Activated naive CD8-positive, alpha-beta T cell treated with anti-CD3 and anti-CD28 coated beads for 36 hours (primary cell): Measurements from ENCODE around the gene PPTC7. TPM values are rescaled to one million over a fixed set of nuclear protein-coding genes. Genes with fewer than 3 reads are reported as not detected.
"Not testable (repeated sequence)": the region's sequence is repeated elsewhere in the genome, so short reads cannot be mapped to it uniquely, and the experiment has no call there.

Experiments
- DNase-seq: peaks from one replicate; pipeline ENCODE4 v3.0.0; 2021
- H3K27ac Mint-ChIP-seq: one replicate; pipeline ENCODE4 v1.8.0; 2022; ENCODE audit warnings: mild to moderate bottlenecking, moderate library complexity, mixed read lengths
- H3K27me3 Mint-ChIP-seq: one replicate; pipeline ENCODE4 v1.8.0; 2022; ENCODE audit warnings: mild to moderate bottlenecking, mixed read lengths
- H3K36me3 Mint-ChIP-seq: one replicate; pipeline ENCODE4 v1.8.0; 2021; ENCODE audit warnings: mild to moderate bottlenecking, mixed read lengths
- H3K4me1 Mint-ChIP-seq: one replicate; pipeline ENCODE4 v1.8.0; 2021; ENCODE audit warnings: mixed read lengths
- H3K4me3 Mint-ChIP-seq: one replicate; pipeline ENCODE4 v1.8.0; 2022; ENCODE audit warnings: mild to moderate bottlenecking, moderate library complexity, mixed read lengths
- H3K9me3 Mint-ChIP-seq: one replicate; pipeline ENCODE4 v1.8.0; 2022; ENCODE audit warnings: mixed read lengths
- total RNA-seq, 2 experiments: library from RNA; stranded (reverse); gene quantifications; one replicate each; pipeline ENCODE4 v1.2.3, GENCODE V29; 2021

The PPTC7 gene
- total RNA-seq, 2 experiments from 2014 or later, result 46.2 to 48.3 TPM

- not testable (repeated sequence) for H3K4me3 Mint-ChIP-seq, H3K9me3 Mint-ChIP-seq, H3K27ac Mint-ChIP-seq, H3K27me3 Mint-ChIP-seq, DNase-seq
- peaks cover 62% of the 10 kb centered on the region for H3K4me1 Mint-ChIP-seq
- peaks cover 45% of the 10 kb centered on the region for H3K36me3 Mint-ChIP-seq
Observed at GRCh38 chr12:110558945-110559344, 24.2 kb downstream of the PPTC7 start.

- H3K4me1 Mint-ChIP-seq, result peaks cover 54% of the 10 kb centered on the region
- H3K27me3 Mint-ChIP-seq, result no peaks in the 10 kb centered on the region
- H3K27ac Mint-ChIP-seq, result no peak overlapping the region
Observed at GRCh38 chr12:110557300-110557699, 25.8 kb downstream of the PPTC7 start.

GRCh38 chr12:110556705-110557104 lies 26.4 kb downstream of the PPTC7 start:
- Mint-ChIP-seq H3K9me3 (peaks cover 9% of the 10 kb centered on the region), H3K36me3 (peaks cover 37% of the 10 kb centered on the region), H3K27me3 (no peaks in the 10 kb centered on the region), H3K4me3 (no peak overlapping the region), H3K4me1 (peaks cover 56% of the 10 kb centered on the region), H3K27ac (no peak overlapping the region)
- no peak for DNase-seq

More at GRCh38 chr12:110557300-110557699, 25.8 kb downstream of the PPTC7 start:
- peaks cover 9% of the 10 kb centered on the region for H3K9me3 Mint-ChIP-seq
- H3K36me3 Mint-ChIP-seq, result peaks cover 37% of the 10 kb centered on the region
- H3K4me3 Mint-ChIP-seq, result no peak overlapping the region
- DNase-seq, result no peak

GRCh38 chr12:110555577-110556406 lies 27.3 kb downstream of the PPTC7 start:
- Mint-ChIP-seq H3K27me3 (no peaks in the 10 kb centered on the region), H3K4me3 (no peak overlapping the region), H3K4me1 (peaks cover 49% of the 10 kb centered on the region), H3K9me3 (peaks cover 9% of the 10 kb centered on the region), H3K36me3 (peaks cover 33% of the 10 kb centered on the region), H3K27ac (no peak overlapping the region)
- no peak for DNase-seq

- Mint-ChIP-seq H3K9me3 (peaks cover 9% of the 10 kb centered on the region), H3K27ac (no peak overlapping the region), H3K4me1 (peaks cover 52% of the 10 kb centered on the region), H3K36me3 (peaks cover 31% of the 10 kb centered on the region), H3K4me3 (no peak overlapping the region), H3K27me3 (no peaks in the 10 kb centered on the region)
- no peak for DNase-seq
Observed at GRCh38 chr12:110554184-110554583, 28.9 kb downstream of the PPTC7 start.

- H3K4me1 Mint-ChIP-seq, result peaks cover 45% of the 10 kb centered on the region
- H3K27ac Mint-ChIP-seq, result no peak overlapping the region
- no peaks in the 10 kb centered on the region for H3K9me3 Mint-ChIP-seq
Observed at GRCh38 chr12:110550981-110551380, 32.1 kb downstream of the PPTC7 start.

GRCh38 chr12:110549716-110550115 lies 33.4 kb downstream of the PPTC7 start:
- Mint-ChIP-seq H3K27ac (no peak overlapping the region), H3K36me3 (peaks cover 21% of the 10 kb centered on the region), H3K27me3 (no peaks in the 10 kb centered on the region), H3K4me3 (no peak overlapping the region), H3K4me1 (peaks cover 42% of the 10 kb centered on the region), H3K9me3 (no peaks in the 10 kb centered on the region)
- DNase-seq, result no peak

More at GRCh38 chr12:110550981-110551380, 32.1 kb downstream of the PPTC7 start:
- H3K4me3 Mint-ChIP-seq, result no peak overlapping the region
- DNase-seq, result no peak
- no peaks in the 10 kb centered on the region for H3K27me3 Mint-ChIP-seq
- peaks cover 14% of the 10 kb centered on the region for H3K36me3 Mint-ChIP-seq

GRCh38 chr12:110548678-110549077 lies 34.4 kb downstream of the PPTC7 start:
- Mint-ChIP-seq H3K4me1 (peaks cover 38% of the 10 kb centered on the region), H3K9me3 (no peaks in the 10 kb centered on the region), H3K4me3 (no peak overlapping the region), H3K27ac (peak overlapping the region; percentile 32), H3K36me3 (peaks cover 20% of the 10 kb centered on the region), H3K27me3 (no peaks in the 10 kb centered on the region)
- no peak for DNase-seq

GRCh38 chr12:110547090-110547489 lies 36.0 kb downstream of the PPTC7 start:
- no peaks in the 10 kb centered on the region for H3K27me3 Mint-ChIP-seq

GRCh38 chr12:110546339-110546738 lies 36.8 kb downstream of the PPTC7 start:
- no peak for DNase-seq
- Mint-ChIP-seq H3K4me3 (no peak overlapping the region), H3K9me3 (no peaks in the 10 kb centered on the region), H3K27ac (no peak overlapping the region), H3K4me1 (peaks cover 44% of the 10 kb centered on the region), H3K27me3 (no peaks in the 10 kb centered on the region), H3K36me3 (peaks cover 34% of the 10 kb centered on the region)

More at GRCh38 chr12:110547090-110547489, 36.0 kb downstream of the PPTC7 start:
- DNase-seq, result no peak
- Mint-ChIP-seq H3K9me3 (no peaks in the 10 kb centered on the region), H3K27ac (no peak overlapping the region), H3K4me1 (peaks cover 47% of the 10 kb centered on the region), H3K4me3 (no peak overlapping the region), H3K36me3 (peaks cover 33% of the 10 kb centered on the region)

GRCh38 chr12:110545812-110546211 lies 37.3 kb downstream of the PPTC7 start:
- peaks cover 43% of the 10 kb centered on the region for H3K4me1 Mint-ChIP-seq
- H3K4me3 Mint-ChIP-seq, result no peak overlapping the region
- H3K27ac Mint-ChIP-seq, result peak overlapping the region; percentile 6
- no peaks in the 10 kb centered on the region for H3K9me3 Mint-ChIP-seq
- no peaks in the 10 kb centered on the region for H3K27me3 Mint-ChIP-seq
- no peak for DNase-seq
- H3K36me3 Mint-ChIP-seq, result peaks cover 36% of the 10 kb centered on the region

- not testable (repeated sequence) for H3K4me3 Mint-ChIP-seq, H3K27me3 Mint-ChIP-seq, H3K9me3 Mint-ChIP-seq, DNase-seq
- Mint-ChIP-seq H3K4me1 (peaks cover 41% of the 10 kb centered on the region), H3K27ac (peak overlapping the region; percentile 6), H3K36me3 (peaks cover 34% of the 10 kb centered on the region)
Observed at GRCh38 chr12:110545259-110545658, 37.9 kb downstream of the PPTC7 start.

GRCh38 chr12:110543965-110544364 lies 39.2 kb downstream of the PPTC7 start:
- Mint-ChIP-seq H3K4me3 (no peak overlapping the region), H3K4me1 (peaks cover 43% of the 10 kb centered on the region), H3K9me3 (no peaks in the 10 kb centered on the region), H3K27me3 (no peaks in the 10 kb centered on the region), H3K36me3 (peaks cover 34% of the 10 kb centered on the region), H3K27ac (peak overlapping the region; percentile 68)
- no peak for DNase-seq

- H3K4me1 Mint-ChIP-seq, result peaks cover 41% of the 10 kb centered on the region
- no peak overlapping the region for H3K4me3 Mint-ChIP-seq
Observed at GRCh38 chr12:110543252-110543959, 39.7 kb downstream of the PPTC7 start.

GRCh38 chr12:110540048-110540447 lies 43.1 kb downstream of the PPTC7 start:
- Mint-ChIP-seq H3K9me3 (no peaks in the 10 kb centered on the region), H3K4me3 (no peak overlapping the region), H3K4me1 (peaks cover 39% of the 10 kb centered on the region), H3K36me3 (peaks cover 33% of the 10 kb centered on the region), H3K27me3 (no peaks in the 10 kb centered on the region), H3K27ac (no peak overlapping the region)
- DNase-seq, result no peak

More at GRCh38 chr12:110543252-110543959, 39.7 kb downstream of the PPTC7 start:
- H3K27ac Mint-ChIP-seq, result peak overlapping the region; percentile 68
- peaks cover 34% of the 10 kb centered on the region for H3K36me3 Mint-ChIP-seq
- H3K27me3 Mint-ChIP-seq, result no peaks in the 10 kb centered on the region
- DNase-seq, result no peak
- no peaks in the 10 kb centered on the region for H3K9me3 Mint-ChIP-seq
